ENCODE measurements around the gene HSPE1.

The HSPE1 gene

DNA sequence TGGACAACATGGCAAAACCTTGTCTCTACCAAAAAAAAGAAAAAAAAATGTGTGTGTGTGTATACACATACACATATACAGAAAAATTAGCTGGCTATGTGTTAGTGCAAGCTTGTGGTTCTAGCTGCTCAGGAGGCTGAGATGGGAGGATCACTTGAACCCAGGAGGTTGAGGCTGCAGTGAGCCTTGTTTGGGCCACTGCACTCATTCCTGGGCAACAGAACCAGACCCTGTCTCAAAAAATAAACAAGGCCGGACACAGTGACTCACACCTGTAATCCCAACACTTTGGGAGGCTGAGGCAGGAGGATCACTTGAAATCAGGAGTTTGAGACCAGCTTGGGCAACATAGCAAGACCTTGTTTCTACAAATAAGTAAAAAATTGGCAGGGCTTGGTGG lies 44.8 kb upstream of the HSPE1 start:
- H3K9me3 ChIP-seq (ENCODE audit: insufficient read depth, low read length, severe bottlenecking), result no peaks in the 10 kb centered on the region
- no peak overlapping the region for H2AFZ ChIP-seq (ENCODE audit: low read depth, low read length)
- H3K4me3 ChIP-seq (ENCODE audit: low read depth in 1 of 2, low read length in 2 of 2), result 0 out of 4 replicates have a peak overlapping the region, but pooled peaks of 1 of the 2 experiments have one; percentile 76
- DNase-seq (no peak), ATAC-seq (ENCODE audit: insufficient read depth, low read depth) (no peak)
- H3K27ac ChIP-seq (ENCODE audit: low read length), result no peak overlapping the region
- H3K36me3 ChIP-seq (ENCODE audit: insufficient read depth, low read length), result peaks cover 15% of the 10 kb centered on the region
- peak overlapping the region; percentile 87 for H3K4me2 ChIP-seq (ENCODE audit: insufficient read depth, low read length)
- H3K4me1 ChIP-seq (ENCODE audit: insufficient read depth, low read length), result peaks cover 37% of the 10 kb centered on the region
- peaks cover 76% of the 10 kb centered on the region for H3K79me2 ChIP-seq (ENCODE audit: insufficient read depth, low read length)
- H3K27me3 ChIP-seq (ENCODE audit: insufficient read depth, low read length, poor library complexity), result no peaks in the 10 kb centered on the region
- H4K20me1 ChIP-seq (ENCODE audit: insufficient read depth, low read length), result peaks cover 25% of the 10 kb centered on the region
- H3K9ac ChIP-seq (ENCODE audit: low read depth, low read length), result no peak overlapping the region
- TF ChIP-seq, protein P1, sequence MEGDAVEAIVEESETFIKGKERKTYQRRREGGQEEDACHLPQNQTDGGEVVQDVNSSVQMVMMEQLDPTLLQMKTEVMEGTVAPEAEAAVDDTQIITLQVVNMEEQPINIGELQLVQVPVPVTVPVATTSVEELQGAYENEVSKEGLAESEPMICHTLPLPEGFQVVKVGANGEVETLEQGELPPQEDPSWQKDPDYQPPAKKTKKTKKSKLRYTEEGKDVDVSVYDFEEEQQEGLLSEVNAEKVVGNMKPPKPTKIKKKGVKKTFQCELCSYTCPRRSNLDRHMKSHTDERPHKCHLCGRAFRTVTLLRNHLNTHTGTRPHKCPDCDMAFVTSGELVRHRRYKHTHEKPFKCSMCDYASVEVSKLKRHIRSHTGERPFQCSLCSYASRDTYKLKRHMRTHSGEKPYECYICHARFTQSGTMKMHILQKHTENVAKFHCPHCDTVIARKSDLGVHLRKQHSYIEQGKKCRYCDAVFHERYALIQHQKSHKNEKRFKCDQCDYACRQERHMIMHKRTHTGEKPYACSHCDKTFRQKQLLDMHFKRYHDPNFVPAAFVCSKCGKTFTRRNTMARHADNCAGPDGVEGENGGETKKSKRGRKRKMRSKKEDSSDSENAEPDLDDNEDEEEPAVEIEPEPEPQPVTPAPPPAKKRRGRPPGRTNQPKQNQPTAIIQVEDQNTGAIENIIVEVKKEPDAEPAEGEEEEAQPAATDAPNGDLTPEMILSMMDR (IDR thresholded peaks at IDR 0.05; ENCODE audit: borderline replicate concordance, extremely low read depth, low read length, poor library complexity, severe bottlenecking), result no peak
- TF ChIP-seq EZH2 (IDR thresholded peaks at IDR 0.05; ENCODE audit: borderline replicate concordance, low read depth, low read length, severe bottlenecking), result no peak

DNA sequence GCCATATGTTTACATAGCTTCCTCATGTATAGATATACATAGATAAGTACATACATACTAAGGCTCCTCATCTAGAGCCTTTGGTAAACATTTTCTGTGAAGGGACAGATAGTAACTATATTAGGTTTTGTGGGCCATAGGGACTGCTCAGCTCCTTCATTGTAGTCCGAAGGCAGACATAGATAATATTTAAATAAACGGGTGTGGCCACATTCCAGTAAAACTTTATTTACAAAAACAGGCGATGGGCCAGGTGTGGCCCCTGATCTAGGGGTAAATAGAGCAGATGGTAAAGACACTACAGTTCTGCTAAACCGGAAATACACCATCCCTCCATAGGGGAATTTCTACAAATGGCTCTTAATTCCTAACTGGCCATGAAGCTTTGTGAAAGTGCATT lies 39.5 kb upstream of the HSPE1 start:
- H3K4me3 ChIP-seq (ENCODE audit: low read depth in 1 of 2, low read length in 2 of 2), result no peak overlapping the region
- H3K9me3 ChIP-seq (ENCODE audit: insufficient read depth, low read length, severe bottlenecking), result no peaks in the 10 kb centered on the region
- no peaks in the 10 kb centered on the region for H3K27me3 ChIP-seq (ENCODE audit: insufficient read depth, low read length, poor library complexity)
- TF ChIP-seq EZH2 (IDR thresholded peaks at IDR 0.05; ENCODE audit: borderline replicate concordance, low read depth, low read length, severe bottlenecking), result no peak
- TF ChIP-seq, protein P1 (IDR thresholded peaks at IDR 0.05; ENCODE audit: borderline replicate concordance, extremely low read depth, low read length, poor library complexity, severe bottlenecking), result no peak
- H3K4me2 ChIP-seq (ENCODE audit: insufficient read depth, low read length), result no peak overlapping the region
- H3K79me2 ChIP-seq (ENCODE audit: insufficient read depth, low read length), result peaks cover 61% of the 10 kb centered on the region
- peaks cover 3% of the 10 kb centered on the region; the same call in 1 of the 2 replicates for H3K4me1 ChIP-seq (ENCODE audit: insufficient read depth, low read length)
- H3K36me3 ChIP-seq (ENCODE audit: insufficient read depth, low read length), result peaks cover 52% of the 10 kb centered on the region
- H3K27ac ChIP-seq (ENCODE audit: low read length), result no peak overlapping the region
- H2AFZ ChIP-seq (ENCODE audit: low read depth, low read length), result no peak overlapping the region
- no peak for ATAC-seq (ENCODE audit: insufficient read depth, low read depth)
- no peak for DNase-seq
- H4K20me1 ChIP-seq (ENCODE audit: insufficient read depth, low read length), result peaks cover 16% of the 10 kb centered on the region
- no peak overlapping the region for H3K9ac ChIP-seq (ENCODE audit: low read depth, low read length)

DNA sequence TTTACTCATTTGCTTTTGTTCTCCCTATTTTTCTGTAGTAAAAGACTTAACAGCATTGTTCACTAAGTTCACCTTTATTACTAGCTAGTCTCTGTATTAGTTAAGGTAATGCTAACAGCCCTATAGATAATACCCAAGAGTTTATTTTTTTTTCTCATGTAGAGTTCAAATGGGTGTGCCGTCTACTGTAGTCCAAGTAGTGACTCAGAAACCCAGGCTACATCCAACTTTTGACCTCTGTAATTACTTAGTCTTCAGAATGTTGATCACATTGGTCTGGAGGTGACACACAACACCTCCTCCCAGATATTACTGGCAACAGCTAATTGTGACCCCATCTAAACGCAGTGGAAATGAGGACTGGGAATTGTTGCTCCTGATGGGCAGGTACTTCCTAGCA lies 39.1 kb upstream of the HSPE1 start:
- H3K9ac ChIP-seq (ENCODE audit: low read depth, low read length), result no peak overlapping the region
- no peaks in the 10 kb centered on the region for H3K4me1 ChIP-seq (ENCODE audit: insufficient read depth, low read length)
- H4K20me1 ChIP-seq (ENCODE audit: insufficient read depth, low read length), result peaks cover 13% of the 10 kb centered on the region
- H3K4me3 ChIP-seq (ENCODE audit: low read depth in 1 of 2, low read length in 2 of 2), result no peak overlapping the region
- H3K4me2 ChIP-seq (ENCODE audit: insufficient read depth, low read length), result no peak overlapping the region
- H3K79me2 ChIP-seq (ENCODE audit: insufficient read depth, low read length), result peaks cover 56% of the 10 kb centered on the region
- DNase-seq (no peak), ATAC-seq (ENCODE audit: insufficient read depth, low read depth) (no peak)
- H2AFZ ChIP-seq (ENCODE audit: low read depth, low read length), result no peak overlapping the region
- TF ChIP-seq, protein P1 (IDR thresholded peaks at IDR 0.05; ENCODE audit: borderline replicate concordance, extremely low read depth, low read length, poor library complexity, severe bottlenecking), result no peak
- no peak for TF ChIP-seq EZH2 (IDR thresholded peaks at IDR 0.05; ENCODE audit: borderline replicate concordance, low read depth, low read length, severe bottlenecking)
- peaks cover 56% of the 10 kb centered on the region for H3K36me3 ChIP-seq (ENCODE audit: insufficient read depth, low read length)
- H3K27me3 ChIP-seq (ENCODE audit: insufficient read depth, low read length, poor library complexity), result no peaks in the 10 kb centered on the region
- no peaks in the 10 kb centered on the region for H3K9me3 ChIP-seq (ENCODE audit: insufficient read depth, low read length, severe bottlenecking)
- no peak overlapping the region for H3K27ac ChIP-seq (ENCODE audit: low read length)

DNA sequence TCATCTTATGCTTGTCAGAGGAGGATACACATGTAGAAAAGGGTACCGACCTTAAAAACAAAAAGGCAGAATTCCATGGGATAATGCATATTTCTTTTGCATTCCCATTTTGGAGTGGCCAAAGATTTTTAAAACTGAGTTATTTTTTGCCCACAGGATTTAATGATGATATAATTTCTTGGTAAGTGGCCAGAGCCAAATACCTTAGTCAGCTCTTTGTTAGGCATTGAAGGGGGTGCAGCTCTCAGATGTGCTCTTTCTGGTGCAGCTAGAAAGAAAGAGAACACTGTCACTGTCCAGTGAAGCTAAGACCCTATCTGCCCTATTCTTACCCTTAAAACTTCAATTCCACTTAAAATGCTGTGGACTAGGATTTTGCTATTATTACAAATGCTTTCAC lies 36.0 kb upstream of the HSPE1 start:
- H3K4me1 ChIP-seq (ENCODE audit: insufficient read depth, low read length), result no peaks in the 10 kb centered on the region
- H3K27ac ChIP-seq (ENCODE audit: low read length), result no peak overlapping the region
- H3K79me2 ChIP-seq (ENCODE audit: insufficient read depth, low read length), result peaks cover 27% of the 10 kb centered on the region
- peaks cover 5% of the 10 kb centered on the region for H4K20me1 ChIP-seq (ENCODE audit: insufficient read depth, low read length)
- peaks cover 75% of the 10 kb centered on the region for H3K36me3 ChIP-seq (ENCODE audit: insufficient read depth, low read length)
- H2AFZ ChIP-seq (ENCODE audit: low read depth, low read length), result no peak overlapping the region
- TF ChIP-seq EZH2 (IDR thresholded peaks at IDR 0.05; ENCODE audit: borderline replicate concordance, low read depth, low read length, severe bottlenecking), result no peak
- TF ChIP-seq, protein P1 (IDR thresholded peaks at IDR 0.05; ENCODE audit: borderline replicate concordance, extremely low read depth, low read length, poor library complexity, severe bottlenecking), result no peak
- no peak overlapping the region for H3K4me3 ChIP-seq (ENCODE audit: low read depth in 1 of 2, low read length in 2 of 2)
- no peak overlapping the region for H3K4me2 ChIP-seq (ENCODE audit: insufficient read depth, low read length)
- ATAC-seq (ENCODE audit: insufficient read depth, low read depth) (no peak), DNase-seq (no peak)
- no peaks in the 10 kb centered on the region for H3K27me3 ChIP-seq (ENCODE audit: insufficient read depth, low read length, poor library complexity)
- H3K9ac ChIP-seq (ENCODE audit: low read depth, low read length), result no peak overlapping the region
- H3K9me3 ChIP-seq (ENCODE audit: insufficient read depth, low read length, severe bottlenecking), result no peaks in the 10 kb centered on the region

Data from DND-41 (cell line).